RWPE2 (cell line): Measurements from ENCODE around the gene OR51E1.

ENCODE experiments used
- ATAC-seq: fragments of 200-7000 bp; cut with Tn5 transposase; 3 replicates; pipeline ENCODE4 v1.9.1; 2021; ENCODE audit warnings: low read depth
- DNase-seq: peaks from one replicate; pipeline ENCODE4 v3.0.0-alpha.2; 2020; ENCODE audit warnings: low spot score
- H3K27ac ChIP-seq: fragments of 450-650 bp; 2 replicates; pipeline ENCODE4 v1.5.1; 2017; ENCODE audit warnings: mild to moderate bottlenecking; ENCODE audit not compliant: poor library complexity, severe bottlenecking
- H3K27me3 ChIP-seq: fragments of 250-450 bp; sonication (Bioruptor Pico); 2 replicates; pipeline ENCODE4 v1.5.1; 2021; ENCODE audit warnings: mild to moderate bottlenecking, moderate library complexity; ENCODE audit not compliant: insufficient read depth, poor library complexity, severe bottlenecking
- H3K36me3 ChIP-seq: fragments of 250-450 bp; sonication (Bioruptor Pico); 2 replicates; pipeline ENCODE4 v1.5.1; 2020; ENCODE audit warnings: low read depth, mild to moderate bottlenecking, moderate library complexity
- H3K4me1 ChIP-seq: fragments of 250-450 bp; sonication (Bioruptor Pico); 2 replicates; pipeline ENCODE4 v1.5.1; 2021; ENCODE audit warnings: mild to moderate bottlenecking, moderate library complexity; ENCODE audit not compliant: insufficient read depth, poor library complexity, severe bottlenecking
- H3K4me3 ChIP-seq: fragments of 250-450 bp; sonication (Bioruptor Pico); 2 replicates; pipeline ENCODE4 v1.5.1; 2021; ENCODE audit warnings: mild to moderate bottlenecking, moderate library complexity; ENCODE audit not compliant: severe bottlenecking
- H3K9me3 ChIP-seq: fragments of 250-450 bp; sonication (Bioruptor Pico); 2 replicates; pipeline ENCODE4 v1.5.1; 2021; ENCODE audit warnings: mild to moderate bottlenecking, moderate library complexity; ENCODE audit not compliant: severe bottlenecking
- CTCF ChIP-seq: fragments of 450-650 bp; IDR thresholded peaks from one replicate; pipeline ENCODE4 v1.5.1; 2017; ENCODE audit warnings: mild to moderate bottlenecking, moderate library complexity; ENCODE audit not compliant: poor library complexity, severe bottlenecking

The OR51E1 gene

GRCh38 chr11:4607781-4608666, 35.8 kb upstream of the OR51E1 start, which contains the start of gene TRIM68:
Gene TRIM68 (minus strand): TSS chr11:4608231. CDS start chr11:4605504, 2,727 bp downstream.
- H3K27ac ChIP-seq, result peak within 1 kb of the TSS; percentile 49
- peaks cover 7% of the 10 kb centered on the region for H3K36me3 ChIP-seq
- DNase-seq, result peak; percentile 92
- H3K9me3 ChIP-seq, result no peaks in the 10 kb centered on the region
- H3K4me3 ChIP-seq, result peak within 1 kb of the TSS; percentile 60
- H3K27me3 ChIP-seq, result no peaks in the 10 kb centered on the region
- no peak for TF ChIP-seq CTCF
- peak; percentile 99 for ATAC-seq
- peaks cover 5% of the 10 kb centered on the region for H3K4me1 ChIP-seq

- ATAC-seq (no peak), DNase-seq (no peak)
- H3K4me3 ChIP-seq, result no peak overlapping the region
- H3K36me3 ChIP-seq, result no peaks in the 10 kb centered on the region
- H3K4me1 ChIP-seq, result peaks cover 5% of the 10 kb centered on the region
- no peak for TF ChIP-seq CTCF
- no peaks in the 10 kb centered on the region for H3K9me3 ChIP-seq
- H3K27ac ChIP-seq, result no peak overlapping the region
- H3K27me3 ChIP-seq, result no peaks in the 10 kb centered on the region
Observed at GRCh38 chr11:4610258-4610935, 33.4 kb upstream of the OR51E1 start.

GRCh38 chr11:4611986-4612385, 31.8 kb upstream of the OR51E1 start:
- no peaks in the 10 kb centered on the region for H3K9me3 ChIP-seq
- DNase-seq (no peak), ATAC-seq (no peak)
- TF ChIP-seq CTCF, result no peak
- H3K27me3 ChIP-seq, result no peaks in the 10 kb centered on the region
- H3K4me3 ChIP-seq, result no peak overlapping the region
- no peak overlapping the region for H3K27ac ChIP-seq
- H3K4me1 ChIP-seq, result peaks cover 4% of the 10 kb centered on the region
- no peaks in the 10 kb centered on the region for H3K36me3 ChIP-seq

- Histone ChIP-seq H3K4me1 (no peaks in the 10 kb centered on the region), H3K27me3 (no peaks in the 10 kb centered on the region), H3K4me3 (no peak overlapping the region), H3K9me3 (no peaks in the 10 kb centered on the region), H3K27ac (no peak overlapping the region), H3K36me3 (no peaks in the 10 kb centered on the region)
- no peak for TF ChIP-seq CTCF
- ATAC-seq, result no peak
- no peak for DNase-seq
Observed at GRCh38 chr11:4615856-4616444, 27.8 kb upstream of the OR51E1 start.
